ENCODE results near the gene YJEFN3.

Gene YJEFN3, protein sequence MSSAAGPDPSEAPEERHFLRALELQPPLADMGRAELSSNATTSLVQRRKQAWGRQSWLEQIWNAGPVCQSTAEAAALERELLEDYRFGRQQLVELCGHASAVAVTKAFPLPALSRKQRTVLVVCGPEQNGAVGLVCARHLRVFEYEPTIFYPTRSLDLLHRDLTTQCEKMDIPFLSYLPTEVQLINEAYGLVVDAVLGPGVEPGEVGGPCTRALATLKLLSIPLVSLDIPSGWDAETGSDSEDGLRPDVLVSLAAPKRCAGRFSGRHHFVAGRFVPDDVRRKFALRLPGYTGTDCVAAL

GRCh38 chr19:19528721-19529490 lies at the start of gene YJEFN3:
YJEFN3 (plus strand) TSS chr19:19528911; CDS start chr19:19528933, 22 bp downstream.
- DNase-seq: no peak

DNA sequence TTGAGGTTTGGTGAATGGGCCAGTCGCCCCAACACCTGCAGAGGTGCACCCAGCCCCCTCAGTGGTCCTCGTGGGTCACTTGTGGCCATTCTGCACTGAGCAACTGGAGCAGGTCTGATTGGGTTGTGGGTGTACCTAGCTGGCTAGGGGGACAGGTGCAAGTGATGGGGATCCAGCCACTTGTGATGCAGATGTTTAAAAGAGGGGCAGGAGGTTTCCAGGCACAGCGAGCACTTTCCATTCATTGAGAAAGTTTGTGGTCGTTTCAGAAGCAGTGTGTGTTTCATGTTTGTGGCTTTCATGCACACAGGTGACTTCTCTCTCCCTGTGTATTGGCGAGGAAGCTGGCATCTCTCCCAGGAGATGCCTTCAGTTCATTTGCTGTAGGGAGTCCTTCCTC lies 48.0 kb upstream of the YJEFN3 start:
- no peak for DNase-seq

DNA sequence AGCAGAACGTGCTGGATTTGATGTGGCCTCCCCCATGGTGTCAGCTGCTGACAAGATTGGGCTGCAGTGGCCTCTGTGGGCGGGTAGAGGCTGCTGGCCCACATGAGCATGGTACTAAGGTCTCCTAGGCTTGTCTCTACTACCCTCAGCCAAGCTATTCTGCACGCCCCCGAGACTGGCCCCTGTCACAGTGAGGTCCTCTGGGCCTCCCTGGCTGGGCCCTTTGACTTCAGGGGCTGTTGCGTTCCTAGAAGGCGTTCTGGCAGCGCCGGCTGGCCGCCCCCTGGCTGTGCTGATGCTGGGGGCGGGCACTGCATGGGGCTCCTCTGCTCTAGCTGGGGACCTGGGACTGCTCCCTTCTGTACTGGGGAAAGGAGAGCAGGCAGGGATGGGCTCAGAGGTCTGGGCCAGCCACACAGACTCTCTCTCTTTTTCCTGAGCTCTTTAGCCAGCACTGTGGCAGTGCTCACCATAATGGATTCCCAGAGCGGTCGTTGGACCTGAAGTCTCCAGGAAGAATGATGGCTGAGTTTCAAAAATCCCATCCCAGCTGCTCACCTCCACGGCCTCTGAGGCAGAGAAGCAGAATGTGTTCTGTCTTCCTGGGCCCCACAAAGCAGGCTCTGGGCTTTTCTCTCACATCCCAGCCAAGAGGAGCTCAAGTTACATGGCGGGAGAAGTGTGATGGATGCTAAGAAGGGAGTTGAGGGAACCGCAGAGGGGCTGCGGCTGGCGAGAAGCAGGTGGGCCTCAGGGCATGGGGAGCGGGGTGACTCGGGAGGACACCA lies 45.7 kb upstream of the YJEFN3 start:
- no peak for DNase-seq

DNA sequence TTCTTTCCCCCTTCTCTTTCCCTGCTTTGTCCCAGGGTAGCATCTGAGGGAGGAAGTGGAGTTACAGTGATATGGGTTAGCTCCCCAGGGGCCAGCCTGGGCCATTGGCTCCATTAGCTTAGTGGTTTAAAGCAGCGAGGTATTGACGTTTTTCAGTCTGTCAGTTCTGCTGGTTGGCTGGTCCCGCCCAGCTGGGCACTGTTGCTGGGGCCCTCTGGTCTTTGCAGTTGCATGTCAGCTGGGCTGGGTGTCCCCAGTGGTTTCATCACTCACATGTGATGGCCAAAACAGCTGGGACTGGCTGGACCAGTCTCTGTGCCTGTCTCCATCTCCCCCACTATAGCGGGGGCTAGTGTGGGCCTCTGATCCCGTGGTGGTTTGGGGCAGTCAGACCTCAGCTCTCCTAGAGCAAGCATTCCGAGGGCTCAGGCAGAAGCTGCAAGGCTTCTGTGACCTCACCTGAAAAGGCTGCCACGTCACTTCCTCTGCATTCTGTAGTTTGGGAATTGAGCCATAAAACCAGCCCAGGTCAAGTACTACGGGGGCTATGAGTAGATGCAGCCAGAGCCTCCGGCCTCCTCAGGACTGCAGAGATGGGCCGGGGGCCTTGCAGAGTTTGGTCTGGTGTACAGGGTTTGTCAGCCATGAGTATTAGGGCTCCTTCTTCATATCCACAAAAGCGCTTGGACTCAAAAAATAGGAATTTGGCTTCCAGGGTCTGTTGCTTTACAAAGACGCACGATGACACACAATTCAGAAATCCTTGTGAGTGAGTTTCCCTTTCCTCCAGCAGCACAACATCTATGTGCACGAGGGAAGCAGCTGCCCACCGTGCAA lies 43.3 kb upstream of the YJEFN3 start:
- peak; percentile 62 for DNase-seq

- no peak for DNase-seq
Observed at GRCh38 chr19:19485998-19486290, 42.8 kb upstream of the YJEFN3 start.

- no peak for DNase-seq
Observed at GRCh38 chr19:19486343-19487076, 42.2 kb upstream of the YJEFN3 start.

- DNase-seq: no peak
Observed at GRCh38 chr19:19487077-19487949, 41.4 kb upstream of the YJEFN3 start.

- DNase-seq: no peak
Observed at GRCh38 chr19:19487950-19488874, 40.5 kb upstream of the YJEFN3 start.

DNA sequence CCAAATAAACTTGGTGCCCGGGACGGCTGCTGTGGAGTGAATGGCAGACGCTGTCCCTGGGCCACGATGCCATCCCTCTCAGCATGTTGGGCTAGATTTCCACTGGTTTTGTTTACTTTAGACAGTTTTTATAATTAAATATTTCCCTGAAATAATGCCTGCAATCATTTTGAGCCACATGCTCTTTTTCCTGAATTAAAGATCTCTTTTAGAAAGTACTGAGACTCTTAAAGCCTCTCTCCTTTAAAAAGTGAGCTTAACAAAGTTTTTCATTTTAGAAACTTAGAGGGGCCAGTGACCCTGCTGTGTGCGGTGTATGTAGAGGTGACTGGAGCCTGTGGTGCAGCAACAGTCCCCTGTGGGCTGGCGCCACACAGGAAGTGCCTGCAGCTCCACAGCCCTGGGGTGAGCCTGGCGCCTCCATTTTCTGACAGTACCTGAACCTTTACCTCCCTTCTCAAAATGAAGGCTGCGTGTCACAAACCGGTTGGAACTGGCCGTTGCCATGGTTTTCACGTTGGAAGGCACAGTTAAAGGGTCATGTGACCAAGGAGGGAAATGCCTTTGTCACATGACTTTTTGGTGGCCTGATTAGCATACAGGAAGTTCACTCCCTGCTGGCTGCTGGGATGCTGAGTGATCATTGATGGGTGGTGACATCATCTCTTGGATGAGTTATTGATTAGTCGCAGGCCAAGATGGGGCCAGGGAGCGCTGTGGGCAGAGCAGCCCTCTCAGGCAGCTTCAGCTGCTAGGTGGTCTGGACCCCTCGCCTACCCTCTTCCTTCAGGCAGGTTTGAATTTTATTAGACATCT lies 39.6 kb upstream of the YJEFN3 start:
- peak; percentile 96 for DNase-seq

- no peak for DNase-seq
Observed at GRCh38 chr19:19489804-19490204, 38.9 kb upstream of the YJEFN3 start.

GRCh38 chr19:19490214-19490968 lies 38.3 kb upstream of the YJEFN3 start:
- peak; percentile 83 for DNase-seq

DNA sequence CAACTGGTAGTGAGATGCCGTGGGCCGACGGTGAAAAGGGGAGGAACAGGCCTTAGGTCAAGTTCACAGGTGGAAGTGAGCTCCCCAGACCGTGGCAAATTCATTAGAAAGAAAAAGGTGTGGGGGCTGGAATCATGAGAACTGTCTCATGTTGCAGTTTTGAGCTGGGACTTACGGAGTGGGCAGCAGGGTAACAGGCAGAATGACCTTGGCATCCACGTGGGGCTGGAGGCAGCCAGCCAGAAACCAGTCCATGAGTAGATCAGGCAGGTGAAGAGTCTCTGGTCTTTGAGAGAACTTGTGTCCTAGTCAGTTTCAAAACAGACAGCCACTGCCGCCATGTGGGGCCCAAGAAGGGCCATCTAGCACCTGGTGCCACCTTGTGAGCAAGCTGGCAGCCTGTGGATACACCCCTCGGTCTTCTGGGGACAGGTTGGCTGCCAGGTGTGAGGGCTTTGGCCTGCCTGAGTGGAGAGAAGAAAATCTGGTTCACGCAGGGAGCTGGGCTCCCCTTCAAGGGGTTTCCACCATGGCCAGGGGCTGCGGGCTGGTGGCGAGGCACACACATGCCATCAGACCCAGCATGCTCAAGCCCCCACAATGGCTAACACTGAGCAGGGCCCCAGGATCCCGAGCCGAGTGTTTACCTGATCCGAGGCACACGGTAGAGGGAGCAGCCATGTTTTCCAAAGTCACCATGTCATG lies 37.2 kb upstream of the YJEFN3 start:
- DNase-seq: no peak

DNA sequence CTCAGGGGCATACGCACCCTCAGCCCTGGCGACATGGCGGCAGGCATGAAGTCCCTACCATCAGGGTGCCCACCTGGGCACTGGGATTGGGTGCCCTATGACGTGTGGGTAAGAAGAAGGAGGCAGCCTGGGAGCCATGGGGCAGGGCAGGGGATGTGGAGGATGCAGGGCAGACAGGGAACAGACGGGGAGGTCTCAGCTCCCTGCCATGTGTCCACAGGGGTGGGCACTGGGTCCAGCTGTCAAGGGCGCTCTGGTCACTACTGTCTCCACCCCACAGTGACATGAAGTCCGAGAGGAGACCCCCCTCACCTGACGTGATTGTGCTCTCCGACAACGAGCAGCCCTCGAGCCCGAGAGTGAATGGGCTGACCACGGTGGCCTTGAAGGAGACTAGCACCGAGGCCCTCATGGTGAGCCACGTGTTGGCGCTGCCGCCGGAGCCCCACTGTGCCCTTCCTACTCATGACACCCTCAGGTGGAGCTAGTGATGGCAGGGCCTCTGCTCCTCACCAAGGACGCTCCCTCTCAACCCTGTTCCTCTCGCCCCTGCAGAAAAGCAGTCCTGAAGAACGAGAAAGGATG lies 36.6 kb upstream of the YJEFN3 start:
- DNase-seq: no peak

- no peak for DNase-seq
Observed at GRCh38 chr19:19493841-19494546, 34.7 kb upstream of the YJEFN3 start.

DNA sequence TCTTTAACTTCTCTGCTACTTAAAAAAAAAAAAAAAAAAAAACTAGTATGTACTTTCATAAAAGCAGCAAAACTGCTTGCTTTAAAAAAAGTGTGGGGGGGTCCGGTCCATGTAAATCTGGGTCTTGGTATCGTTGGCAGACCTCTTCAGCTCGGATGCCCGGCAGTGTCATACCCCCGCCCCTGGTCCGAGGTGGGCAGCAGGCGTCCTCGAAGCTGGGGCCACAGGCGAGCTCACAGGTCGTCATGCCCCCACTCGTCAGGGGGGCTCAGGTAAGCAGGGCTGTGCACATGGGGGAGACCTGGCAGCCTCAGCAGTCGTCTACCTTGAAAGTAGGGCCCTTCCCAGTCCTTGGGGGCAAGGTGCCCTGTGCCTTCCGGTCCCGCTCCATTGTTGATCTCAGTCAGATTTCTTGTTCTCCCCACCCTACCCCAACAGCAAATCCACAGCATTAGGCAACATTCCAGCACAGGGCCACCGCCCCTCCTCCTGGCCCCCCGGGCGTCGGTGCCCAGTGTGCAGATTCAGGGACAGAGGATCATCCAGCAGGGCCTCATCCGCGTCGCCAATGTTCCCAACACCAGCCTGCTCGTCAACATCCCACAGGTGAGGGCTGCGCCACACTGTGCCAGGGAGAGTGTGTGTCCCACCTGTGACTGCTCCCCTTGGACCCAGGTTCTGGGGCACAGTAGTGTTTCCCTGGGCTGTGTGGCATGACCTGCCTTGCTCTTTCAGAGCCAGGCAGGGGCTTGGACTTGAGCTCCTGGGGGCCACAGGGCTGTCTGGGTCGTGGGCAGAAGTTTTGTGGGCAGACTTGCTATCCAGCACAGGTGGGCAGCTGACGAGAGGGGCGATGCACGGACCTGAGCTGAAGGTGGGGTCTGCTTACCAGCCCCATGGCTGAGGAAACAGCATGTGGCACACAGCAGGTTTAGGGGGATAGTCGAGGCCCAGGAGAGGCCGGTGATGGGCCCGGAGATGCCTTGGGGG lies 32.8 kb upstream of the YJEFN3 start:
- DNase-seq: no peak

Data from EL (cell line).